ENCODE data around the gene KAZN.

KAZN gene

GRCh38 chr1:14869187-14869586 lies 270.7 kb downstream of the KAZN start:
- no peak for DNase-seq

GRCh38 chr1:14871218-14871970 lies 272.9 kb downstream of the KAZN start:
- DNase-seq: no peak

GRCh38 chr1:14872762-14873161 lies 274.3 kb downstream of the KAZN start:
- DNase-seq: no peak

- no peak for DNase-seq
Observed at GRCh38 chr1:14873677-14874076, 275.2 kb downstream of the KAZN start.

- no peak for DNase-seq
Observed at GRCh38 chr1:14875524-14876509, 277.3 kb downstream of the KAZN start.

- no peak for DNase-seq
Observed at GRCh38 chr1:14876747-14877146, 278.3 kb downstream of the KAZN start.

- DNase-seq: no peak
Observed at GRCh38 chr1:14877224-14877623, 278.7 kb downstream of the KAZN start.

GRCh38 chr1:14878124-14878523 lies 279.6 kb downstream of the KAZN start:
- no peak for DNase-seq

- no peak for DNase-seq
Observed at GRCh38 chr1:14878951-14879350, 280.5 kb downstream of the KAZN start.

GRCh38 chr1:14880456-14881316 lies 282.2 kb downstream of the KAZN start:
- DNase-seq: no peak

GRCh38 chr1:14881775-14882672 lies 283.5 kb downstream of the KAZN start:
- DNase-seq: no peak

- DNase-seq: no peak
Observed at GRCh38 chr1:14884614-14885175, 286.2 kb downstream of the KAZN start.

GRCh38 chr1:14887044-14887566 lies 288.6 kb downstream of the KAZN start:
- no peak for DNase-seq

GRCh38 chr1:14887764-14888350 lies 289.4 kb downstream of the KAZN start:
- no peak for DNase-seq

- DNase-seq: no peak
Observed at GRCh38 chr1:14888374-14888773, 289.9 kb downstream of the KAZN start.

GRCh38 chr1:14889825-14890440 lies 291.4 kb downstream of the KAZN start:
- DNase-seq: no peak

GRCh38 chr1:14891991-14892390 lies 293.5 kb downstream of the KAZN start:
- DNase-seq: no peak

- DNase-seq: no peak
Observed at GRCh38 chr1:14894811-14895560, 296.5 kb downstream of the KAZN start.

GRCh38 chr1:14895727-14896126 lies 297.2 kb downstream of the KAZN start:
- no peak for DNase-seq

All from CD4-positive, alpha-beta T cell treated with Interleukin-4 for 1 hour (primary cell).